ENCODE results near the gene FRMD8. TPM values are rescaled to one million over a fixed set of nuclear protein-coding genes. Genes with fewer than 3 reads are reported as not detected.
A peak's percentile ranks its signal among the peaks of the same experiment; 100 is the strongest.

The FRMD8 gene
- total RNA-seq, 1 donor from 2014 or later, result 21.9 TPM

- no peak for FAIRE-seq
- H3K36me3 ChIP-seq (ENCODE audit: control insufficient read depth, insufficient read depth, low read length), result peaks cover 20% of the 10 kb centered on the region
- H3K4me3 ChIP-seq (ENCODE audit: low read depth, low read length), result no peak overlapping the region
- no peaks in the 10 kb centered on the region for H3K27me3 ChIP-seq (ENCODE audit: control insufficient read depth, insufficient read depth, low read length)
- no peak for TF ChIP-seq CTCF (IDR thresholded peaks at IDR 0.05; ENCODE audit: insufficient read depth, low read length, severe bottlenecking)
- peak; percentile 73 for DNase-seq (ENCODE audit: low read depth)
Measured at GRCh38 chr11:65427691-65428577, 41.5 kb downstream of the FRMD8 start.

GRCh38 chr11:65428578-65429067 lies 42.2 kb downstream of the FRMD8 start:
- H3K36me3 ChIP-seq (ENCODE audit: control insufficient read depth, insufficient read depth, low read length), result peaks cover 13% of the 10 kb centered on the region
- DNase-seq (ENCODE audit: low read depth), result peak; percentile 51
- no peaks in the 10 kb centered on the region for H3K27me3 ChIP-seq (ENCODE audit: control insufficient read depth, insufficient read depth, low read length)
- FAIRE-seq, result no peak
- TF ChIP-seq CTCF (IDR thresholded peaks at IDR 0.05; ENCODE audit: insufficient read depth, low read length, severe bottlenecking), result no peak
- H3K4me3 ChIP-seq (ENCODE audit: low read depth, low read length), result no peak overlapping the region

GRCh38 chr11:65429068-65429681 lies 42.7 kb downstream of the FRMD8 start:
- no peak overlapping the region for H3K4me3 ChIP-seq (ENCODE audit: low read depth, low read length)
- H3K27me3 ChIP-seq (ENCODE audit: control insufficient read depth, insufficient read depth, low read length), result no peaks in the 10 kb centered on the region
- TF ChIP-seq CTCF (IDR thresholded peaks at IDR 0.05; ENCODE audit: insufficient read depth, low read length, severe bottlenecking), result no peak
- FAIRE-seq (no peak), DNase-seq (ENCODE audit: low read depth) (peak; percentile 70)
- peaks cover 9% of the 10 kb centered on the region for H3K36me3 ChIP-seq (ENCODE audit: control insufficient read depth, insufficient read depth, low read length)

- no peaks in the 10 kb centered on the region for H3K27me3 ChIP-seq (ENCODE audit: control insufficient read depth, insufficient read depth, low read length)
- FAIRE-seq (no peak), DNase-seq (ENCODE audit: low read depth) (peak; percentile 65)
- H3K4me3 ChIP-seq (ENCODE audit: low read depth, low read length), result no peak overlapping the region
- H3K36me3 ChIP-seq (ENCODE audit: control insufficient read depth, insufficient read depth, low read length), result peaks cover 9% of the 10 kb centered on the region
- TF ChIP-seq CTCF (IDR thresholded peaks at IDR 0.05; ENCODE audit: insufficient read depth, low read length, severe bottlenecking), result no peak
Measured at GRCh38 chr11:65429724-65430405, 43.4 kb downstream of the FRMD8 start.

GRCh38 chr11:65430406-65431217 lies 44.2 kb downstream of the FRMD8 start:
- no peak for TF ChIP-seq CTCF (IDR thresholded peaks at IDR 0.05; ENCODE audit: insufficient read depth, low read length, severe bottlenecking)
- Histone ChIP-seq H3K36me3 (ENCODE audit: control insufficient read depth, insufficient read depth, low read length) (peaks cover 9% of the 10 kb centered on the region), H3K27me3 (ENCODE audit: control insufficient read depth, insufficient read depth, low read length) (no peaks in the 10 kb centered on the region), H3K4me3 (ENCODE audit: low read depth, low read length) (no peak overlapping the region)
- FAIRE-seq, result no peak
- DNase-seq (ENCODE audit: low read depth), result peak; percentile 44

All from bronchial epithelial cell (primary cell).